PC-3 (cell line): ENCODE measurements around the gene CAMSAP1.

Experiments
- CTCF ChIP-seq: fragments of 300-600 bp; sonication (generic); conservative IDR thresholded peaks from 2 replicates; pipeline ENCODE4 v1.5.1; 2017; ENCODE audit warnings: antibody characterized with exemption, low read depth, mild to moderate bottlenecking, low read length
- EZH2phosphoT487 ChIP-seq: fragments of 300-600 bp; sonication (generic); IDR thresholded peaks from 2 replicates; pipeline ENCODE4 v1.6.1; 2018; ENCODE audit warnings: mild to moderate bottlenecking, antibody characterized with exemption, low read length, borderline replicate concordance

- TF ChIP-seq CTCF (no peak), EZH2phosphoT487 (no peak)
Observed at GRCh38 chr9:135928731-135929655, 21.6 kb upstream of the CAMSAP1 start.
